Caco-2 (cell line): ENCODE results near the gene PHF1. TPM values are rescaled to one million over a fixed set of nuclear protein-coding genes. Genes with fewer than 3 reads are reported as not detected.
A peak's percentile ranks its signal among the peaks of the same experiment; 100 is the strongest.

Experiments
- BruUV-seq: library from RNA; stranded (reverse); fragments of 400-500 nt; replicated peaks from 2 replicates; lab custom pipeline; 2021; lab: Mats Ljungman, UMichigan
- CTCF ChIA-PET: fragments of 300-600 bp; sonication (Branson Sonifier 250); formaldehyde crosslinking; loops from one replicate; lab custom pipeline; 2022; ENCODE audit warnings: antibody characterized with exemption; lab: Charles Lee
- POLR2A ChIA-PET: fragments of 300-600 bp; sonication (Branson Sonifier 250); formaldehyde crosslinking; loops from one replicate; lab custom pipeline; 2022; ENCODE audit warnings: antibody characterized with exemption; lab: Charles Lee
- DNase-seq, 2 experiments: peaks; one replicate each; pipeline versions ENCODE4 v3.0.0 to v3.0.0-alpha.2; 2020 to 2022
- H3K27me3 ChIP-seq: replicated peaks from 2 replicates; pipeline ENCODE4 v1.6.0; 2011; ENCODE audit warnings: low read length; ENCODE audit not compliant: control insufficient read depth, insufficient read depth
- H3K36me3 ChIP-seq: 2 replicates; pipeline ENCODE4 v1.5.1; 2011; ENCODE audit warnings: low read length; ENCODE audit not compliant: control insufficient read depth, insufficient read depth
- H3K4me1 ChIP-seq: fragments of 250-450 bp; sonication (Bioruptor Pico); 2 replicates; pipeline ENCODE4 v1.5.1; 2020; ENCODE audit warnings: mild to moderate bottlenecking
- H3K4me3 ChIP-seq: 2 replicates; pipeline ENCODE4 v1.5.1; 2011; ENCODE audit warnings: low read depth, mild to moderate bottlenecking, control low read depth, low read length
- H3K9me3 ChIP-seq: fragments of 250-450 bp; sonication (Bioruptor Pico); 2 replicates; pipeline ENCODE4 v1.5.1; 2020; ENCODE audit warnings: mild to moderate bottlenecking, moderate library complexity
- H3K27ac Mint-ChIP-seq: one replicate; pipeline ENCODE4 v1.8.0; 2022; ENCODE audit warnings: mixed read lengths; ENCODE audit not compliant: unreplicated experiment
- H3K27me3 Mint-ChIP-seq: one replicate; pipeline ENCODE4 v1.8.0; 2022; ENCODE audit warnings: mixed read lengths; ENCODE audit not compliant: insufficient read depth, unreplicated experiment
- H3K36me3 Mint-ChIP-seq: one replicate; pipeline ENCODE4 v1.8.0; 2022; ENCODE audit warnings: mild to moderate bottlenecking, mixed read lengths; ENCODE audit not compliant: insufficient read depth, unreplicated experiment
- H3K4me1 Mint-ChIP-seq: one replicate; pipeline ENCODE4 v1.8.0; 2022; ENCODE audit warnings: low read depth, mixed read lengths; ENCODE audit not compliant: unreplicated experiment
- H3K4me3 Mint-ChIP-seq: one replicate; pipeline ENCODE4 v1.8.0; 2022; ENCODE audit warnings: mild to moderate bottlenecking, moderate library complexity, mixed read lengths; ENCODE audit not compliant: unreplicated experiment
- H3K9me3 Mint-ChIP-seq: one replicate; pipeline ENCODE4 v1.8.0; 2022; ENCODE audit warnings: mixed read lengths; ENCODE audit not compliant: unreplicated experiment
- CTCF ChIP-seq, 2 experiments: fragments of 200-600 bp in 1 of 2; IDR thresholded peaks; 1 replicate in 1 of 2; 2 replicates in 1 of 2; pipeline versions ENCODE4 v1.5.1 to v1.8.0; 2011 to 2022; ENCODE audit warnings: antibody characterized with exemption in 1 of 2, control low read depth in 1 of 2, inconsistent platforms in 1 of 2, low read depth in 1 of 2, low read length in 1 of 2, mild to moderate bottlenecking in 1 of 2, moderate library complexity in 1 of 2; ENCODE audit not compliant: insufficient read depth in 1 of 2, severe bottlenecking in 1 of 2, unreplicated experiment in 1 of 2
- intact Hi-C: fragments of 100-400 bp; cut with micrococcal nuclease; formaldehyde crosslinking; loops from one replicate; pipeline ENCODE4 v1.10.0; 2022; ENCODE audit not compliant: unreplicated experiment
- total RNA-seq: library from RNA; stranded (reverse); gene quantifications from 2 replicates; pipeline ENCODE4 v1.2.3, GENCODE V29; 2022

PHF1 gene
- total RNA-seq, 1 experiment from 2014 or later, result 26.4 TPM

GRCh38 chr6:33453393-33454008 lies 42.7 kb downstream of the PHF1 start:
- peaks cover 13% of the 10 kb centered on the region for H3K36me3 Mint-ChIP-seq
- H3K27me3 ChIP-seq, result no peaks in the 10 kb centered on the region
- ChIA-PET POLR2A (interaction anchor here (0.8 to 1.5 kb wide), 5 partner anchors 21 to 44 kb away, joined by 3 to 7 read pairs (median 3); no protein-coding TSS in a partner anchor), CTCF (interaction anchor here (1.1 kb wide), 1 partner anchor 28 kb away, joined by 3 read pairs; no protein-coding TSS in a partner anchor)
- H3K36me3 ChIP-seq, result no peaks in the 10 kb centered on the region; the same call in 1 of the 2 replicates
- BruUV-seq, result no TSS peak
- intact Hi-C loops, result loop anchor here (2.0 kb wide), 1 partner anchor 25 kb away; no protein-coding TSS in a partner anchor
- H3K4me1 Mint-ChIP-seq, result peaks cover 19% of the 10 kb centered on the region
- H3K4me3 Mint-ChIP-seq, result peak overlapping the region; percentile 97
- peak overlapping the region; percentile 79 for H3K4me3 ChIP-seq
- H3K9me3 ChIP-seq, result no peaks in the 10 kb centered on the region
- no peak for TF ChIP-seq CTCF (IDR thresholded peaks at IDR 0.05; ENCODE audit: insufficient read depth in 1 of 2, low read depth in 1 of 2, low read length in 1 of 2, severe bottlenecking in 1 of 2, unreplicated experiment in 1 of 2)
- no peaks in the 10 kb centered on the region for H3K27me3 Mint-ChIP-seq
- peak overlapping the region; percentile 80 for H3K27ac Mint-ChIP-seq
- no peaks in the 10 kb centered on the region for H3K9me3 Mint-ChIP-seq
- H3K4me1 ChIP-seq, result no peaks in the 10 kb centered on the region
- DNase-seq, result no peak

- no peak for TF ChIP-seq CTCF (IDR thresholded peaks at IDR 0.05; ENCODE audit: insufficient read depth in 1 of 2, low read depth in 1 of 2, low read length in 1 of 2, severe bottlenecking in 1 of 2, unreplicated experiment in 1 of 2)
- CTCF ChIA-PET, result interaction anchor here (0.6 to 1.1 kb wide), 5 partner anchors 15 to 257 kb away, joined by 3 to 5 read pairs (median 3); partner anchors contain the start of gene UQCC2
- Mint-ChIP-seq H3K4me3 (peak within 1 kb of the TSS; percentile 97), H3K9me3 (no peaks in the 10 kb centered on the region), H3K36me3 (peaks cover 13% of the 10 kb centered on the region), H3K27ac (peak within 1 kb of the TSS; percentile 80), H3K27me3 (no peaks in the 10 kb centered on the region), H3K4me1 (peaks cover 19% of the 10 kb centered on the region)
- Histone ChIP-seq H3K27me3 (no peaks in the 10 kb centered on the region), H3K4me3 (peak within 1 kb of the TSS; percentile 79), H3K9me3 (no peaks in the 10 kb centered on the region), H3K4me1 (no peaks in the 10 kb centered on the region), H3K36me3 (no peaks in the 10 kb centered on the region; the same call in 1 of the 2 replicates)
- BruUV-seq, result TSS peak; percentile 98
- DNase-seq, result peak; percentile 96 to 97
- intact Hi-C loops, result loop anchor here (2.0 kb wide), 1 partner anchor 25 kb away; no protein-coding TSS in a partner anchor
- POLR2A ChIA-PET, result interaction anchor here (0.6 to 1.5 kb wide), 11 partner anchors 21 to 1639 kb away, joined by 3 to 8 read pairs (median 3); partner anchors contain the start of genes HSPA1A, HSPA1L, RPS18 and UQCC2
These were observed 43.5 kb downstream of the PHF1 start, which contains the start of gene ZBTB9 for GRCh38 chr6:33454009-33454946. TSS of gene ZBTB9 (plus strand) at chr6:33454576. CDS start at chr6:33455101, 525 bp downstream.
